ENCODE measurements around the gene ZDHHC20. TPM values are rescaled to one million over a fixed set of nuclear protein-coding genes. Genes with fewer than 3 reads are reported as not detected.

The ZDHHC20 gene, protein sequence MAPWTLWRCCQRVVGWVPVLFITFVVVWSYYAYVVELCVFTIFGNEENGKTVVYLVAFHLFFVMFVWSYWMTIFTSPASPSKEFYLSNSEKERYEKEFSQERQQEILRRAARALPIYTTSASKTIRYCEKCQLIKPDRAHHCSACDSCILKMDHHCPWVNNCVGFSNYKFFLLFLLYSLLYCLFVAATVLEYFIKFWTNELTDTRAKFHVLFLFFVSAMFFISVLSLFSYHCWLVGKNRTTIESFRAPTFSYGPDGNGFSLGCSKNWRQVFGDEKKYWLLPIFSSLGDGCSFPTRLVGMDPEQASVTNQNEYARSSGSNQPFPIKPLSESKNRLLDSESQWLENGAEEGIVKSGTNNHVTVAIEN
- total RNA-seq = 86.4 and 87.3 TPM in 2 replicates

DNA sequence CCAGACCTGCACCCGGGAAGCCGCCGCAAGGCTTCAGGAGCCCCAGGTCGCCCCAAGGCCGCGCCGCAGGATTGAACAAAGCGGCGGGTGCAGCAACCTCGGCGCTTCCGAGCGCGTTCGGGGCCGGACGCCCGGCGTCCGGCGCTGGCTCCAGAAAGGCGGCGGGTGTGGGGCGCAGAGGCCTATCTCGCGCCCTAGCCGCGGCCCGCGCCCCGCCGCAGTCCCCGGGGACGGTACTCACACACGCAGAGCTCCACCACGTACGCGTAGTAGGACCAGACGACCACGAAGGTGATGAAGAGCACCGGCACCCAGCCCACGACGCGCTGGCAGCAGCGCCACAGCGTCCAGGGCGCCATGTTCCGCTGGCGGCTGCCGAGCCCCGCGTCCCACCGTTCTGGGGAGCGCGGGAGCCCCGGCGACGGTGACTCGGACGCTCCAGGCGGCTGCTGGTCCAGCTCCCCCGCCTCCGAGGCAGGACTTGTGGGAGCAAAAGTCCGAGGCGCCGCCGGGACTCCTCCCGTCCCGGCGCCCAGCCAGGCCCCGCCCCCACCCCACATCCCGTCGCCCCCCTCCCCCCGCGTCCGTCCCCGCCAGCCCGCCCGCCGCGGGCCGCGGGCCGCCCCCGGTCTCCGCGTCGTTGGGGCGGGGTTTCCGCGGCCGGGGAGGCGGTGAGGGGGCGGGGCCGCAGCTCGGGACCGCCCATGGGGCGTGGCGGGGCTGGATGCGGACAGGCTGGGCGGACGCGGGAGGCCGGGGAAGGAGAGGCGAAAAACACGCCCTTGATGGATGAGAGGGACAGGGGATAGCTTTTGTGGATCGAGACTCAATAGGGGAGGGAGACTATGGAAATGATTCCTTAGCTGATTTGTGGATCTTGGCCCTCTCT lies at the start of gene ZDHHC20:
ZDHHC20 (minus strand) TSS at position 491 of the 889 bp plus-strand sequence; CDS start at position 359, 132 bp downstream.
- intact Hi-C loops (cut with micrococcal nuclease) = loop anchor here (1.0 to 5.0 kb wide), 12 partner anchors 18 to 1594 kb away; partner anchors contain the start of genes EEF1AKMT1, IL17D, MRPL57 and SKA3

DNA sequence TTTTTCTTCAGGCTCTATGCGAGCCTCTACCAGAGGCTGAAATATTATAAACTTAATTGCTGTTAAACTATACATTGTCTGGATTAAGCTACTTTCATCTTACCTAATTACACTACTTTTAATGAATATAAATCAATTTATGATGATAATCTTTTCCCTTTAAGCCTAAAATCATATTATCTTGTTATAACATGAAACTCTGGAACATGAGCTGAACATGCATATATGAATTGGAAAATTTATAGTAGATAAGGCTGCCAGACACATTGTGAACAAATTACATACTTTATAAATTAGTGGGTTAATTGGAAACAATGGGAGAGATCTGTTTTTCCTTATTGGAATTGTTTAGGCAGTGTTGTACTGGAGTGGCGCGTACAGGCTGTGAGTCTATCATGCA lies 45.3 kb upstream of the ZDHHC20 start:
- intact Hi-C loops (cut with micrococcal nuclease) = no loop called here

GRCh38 chr13:21501686-21502085 lies 42.6 kb upstream of the ZDHHC20 start:
- intact Hi-C loops (cut with micrococcal nuclease) = no loop called here

DNA sequence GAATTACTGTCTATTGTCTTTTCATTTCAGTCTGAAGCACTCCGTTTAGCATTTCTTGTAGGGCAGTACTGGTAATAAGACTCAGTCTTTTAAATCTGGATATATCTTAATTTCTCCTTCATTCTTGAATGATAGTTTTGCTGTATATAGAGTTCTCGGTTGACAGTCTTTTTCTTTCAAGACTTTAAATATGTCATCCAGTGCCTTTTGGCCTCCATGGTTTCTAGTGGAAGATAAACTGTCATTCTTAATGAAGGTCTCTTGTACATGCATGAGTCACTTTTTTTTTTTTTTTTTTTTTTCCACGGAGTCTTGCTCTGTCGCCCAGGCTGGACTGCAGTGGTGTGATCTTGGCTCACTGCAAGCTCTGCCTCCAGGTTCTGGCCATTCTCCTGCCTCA lies 27.2 kb upstream of the ZDHHC20 start:
- intact Hi-C loops (cut with micrococcal nuclease) = no loop called here

DNA sequence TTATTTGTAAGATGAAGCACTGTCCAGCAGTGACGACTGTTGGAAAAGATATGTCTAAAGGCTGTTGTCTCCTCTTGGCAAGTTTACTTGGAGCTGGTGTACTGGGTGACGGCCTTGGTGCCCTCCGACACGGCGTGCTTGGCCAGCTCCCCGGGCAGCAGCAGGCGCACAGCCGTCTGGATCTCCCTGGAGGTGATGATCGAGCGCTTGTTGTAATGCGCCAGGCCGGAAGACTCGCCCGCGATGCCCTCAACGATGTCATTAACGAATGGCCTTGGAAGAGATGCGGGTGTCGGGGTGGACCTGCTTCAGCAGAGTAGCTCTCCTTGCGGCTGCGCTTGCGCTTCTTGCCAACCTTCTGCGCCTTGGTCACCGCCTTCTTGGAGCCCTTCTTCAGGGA lies 24.6 kb upstream of the ZDHHC20 start:
- intact Hi-C loops (cut with micrococcal nuclease) = no loop called here

- intact Hi-C loops (cut with micrococcal nuclease) = no loop called here
These were observed 22.3 kb upstream of the ZDHHC20 start for GRCh38 chr13:21481359-21481758.

GRCh38 chr13:21478881-21479808 lies 20.0 kb upstream of the ZDHHC20 start:
- intact Hi-C loops (cut with micrococcal nuclease) = loop anchor here (1.0 to 5.0 kb wide), 9 partner anchors 82 to 1297 kb away; partner anchors contain the start of genes IL17D, MRPL57 and SKA3

DNA sequence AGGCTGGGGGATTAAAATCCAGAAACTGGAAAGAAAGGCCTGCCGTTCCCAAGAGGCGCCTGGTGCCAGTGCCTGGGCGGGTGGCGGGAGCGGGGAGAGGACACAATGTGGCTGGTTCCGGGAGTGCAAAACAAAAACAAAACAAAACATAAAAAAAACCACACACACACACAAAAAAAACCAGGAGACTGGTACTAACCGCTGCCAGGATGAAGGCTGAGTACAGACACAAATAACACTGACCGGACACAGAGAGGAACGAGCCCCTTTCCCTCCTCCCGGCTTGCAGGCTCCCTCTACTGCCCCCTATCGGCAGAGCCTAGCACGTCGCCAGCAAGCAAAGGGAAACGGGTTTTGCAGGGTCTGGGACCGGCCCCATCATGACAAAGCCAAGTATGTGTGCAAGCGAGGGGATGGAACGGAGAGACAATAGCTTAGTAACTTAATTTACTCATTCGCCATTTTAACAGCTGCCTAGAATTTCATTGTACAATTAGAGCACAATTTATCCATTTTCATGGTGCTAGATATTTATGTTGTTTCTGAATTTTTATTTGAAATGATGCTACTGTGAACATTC lies 17.9 kb upstream of the ZDHHC20 start:
- intact Hi-C loops (cut with micrococcal nuclease) = loop anchor here (1.0 to 5.0 kb wide), 8 partner anchors 18 to 1295 kb away; partner anchors contain the start of genes IL17D, LATS2 and ZDHHC20

DNA sequence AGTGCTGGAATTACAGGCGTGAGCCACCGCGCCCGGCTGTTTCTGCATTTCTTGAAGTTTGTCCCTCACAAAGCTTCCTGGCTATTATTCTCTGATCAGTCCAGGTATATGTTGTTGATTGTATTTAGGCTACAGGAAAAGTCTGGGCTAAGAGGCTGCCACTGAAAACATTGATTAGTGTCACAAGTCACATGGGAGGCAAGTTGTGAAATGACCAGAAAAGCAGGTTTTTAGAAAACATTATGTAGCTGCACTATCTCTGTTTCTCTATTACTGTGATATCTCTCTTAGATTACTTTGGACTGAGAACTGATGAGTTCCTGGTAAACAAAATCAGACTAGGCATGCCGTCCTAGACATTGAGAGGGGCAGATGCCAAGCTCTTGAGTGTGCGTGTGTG lies 16.0 kb upstream of the ZDHHC20 start:
- intact Hi-C loops (cut with micrococcal nuclease) = loop anchor here (5.0 kb wide), 4 partner anchors 78 to 1293 kb away; partner anchors contain the start of gene IL17D

- intact Hi-C loops (cut with micrococcal nuclease) = no loop called here
These were observed 11.7 kb upstream of the ZDHHC20 start for GRCh38 chr13:21470785-21471184.

DNA sequence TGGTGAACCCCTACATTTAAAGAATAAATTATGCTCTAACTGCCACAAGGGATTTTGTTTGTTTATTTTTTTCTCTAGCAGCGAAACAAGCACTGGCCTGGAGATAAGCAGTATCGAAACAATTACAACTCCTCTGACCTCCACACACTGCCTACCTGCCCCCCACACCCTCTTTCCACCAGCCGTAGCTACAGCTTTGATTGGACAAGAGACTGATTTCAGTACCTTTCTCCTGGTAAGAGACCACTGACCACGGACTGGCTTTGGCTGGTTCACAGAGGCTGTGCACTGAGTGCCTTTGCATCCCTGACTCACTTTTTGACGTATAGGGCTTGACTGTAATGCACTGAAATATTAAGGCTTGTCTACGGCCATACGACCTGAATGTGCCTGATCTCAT lies 7.4 kb upstream of the ZDHHC20 start:
- intact Hi-C loops (cut with micrococcal nuclease) = no loop called here

- intact Hi-C loops (cut with micrococcal nuclease) = no loop called here
These were observed 6.6 kb upstream of the ZDHHC20 start for GRCh38 chr13:21465710-21466160.

GRCh38 chr13:21463424-21463823 lies 4.3 kb upstream of the ZDHHC20 start:
- intact Hi-C loops (cut with micrococcal nuclease) = no loop called here

- intact Hi-C loops (cut with micrococcal nuclease) = no loop called here
These were observed 2.0 kb upstream of the ZDHHC20 start for GRCh38 chr13:21461131-21461530.

DNA sequence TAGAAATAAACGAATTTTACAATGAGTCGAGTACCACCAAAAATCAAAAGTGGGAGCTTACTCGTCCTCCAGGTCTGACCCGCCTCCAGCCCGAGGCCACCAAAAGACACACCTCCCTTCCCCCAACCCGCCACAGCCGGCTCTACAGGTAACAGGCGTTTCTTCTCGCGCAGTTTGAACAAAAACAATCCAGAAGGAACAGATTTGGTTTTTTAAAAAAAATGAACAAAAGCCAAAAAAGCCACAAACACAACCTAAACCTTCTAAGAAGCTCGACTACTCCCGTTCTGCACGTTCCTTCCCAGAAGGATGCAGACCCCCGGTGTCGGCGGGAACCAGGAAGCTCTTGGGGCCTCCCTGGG lies 671 bp downstream of the ZDHHC20 start:
- intact Hi-C loops (cut with micrococcal nuclease) = loop anchor here (1.0 to 5.0 kb wide), 8 partner anchors 22 to 1594 kb away; partner anchors contain the start of genes EEF1AKMT1, IL17D and XPO4

DNA sequence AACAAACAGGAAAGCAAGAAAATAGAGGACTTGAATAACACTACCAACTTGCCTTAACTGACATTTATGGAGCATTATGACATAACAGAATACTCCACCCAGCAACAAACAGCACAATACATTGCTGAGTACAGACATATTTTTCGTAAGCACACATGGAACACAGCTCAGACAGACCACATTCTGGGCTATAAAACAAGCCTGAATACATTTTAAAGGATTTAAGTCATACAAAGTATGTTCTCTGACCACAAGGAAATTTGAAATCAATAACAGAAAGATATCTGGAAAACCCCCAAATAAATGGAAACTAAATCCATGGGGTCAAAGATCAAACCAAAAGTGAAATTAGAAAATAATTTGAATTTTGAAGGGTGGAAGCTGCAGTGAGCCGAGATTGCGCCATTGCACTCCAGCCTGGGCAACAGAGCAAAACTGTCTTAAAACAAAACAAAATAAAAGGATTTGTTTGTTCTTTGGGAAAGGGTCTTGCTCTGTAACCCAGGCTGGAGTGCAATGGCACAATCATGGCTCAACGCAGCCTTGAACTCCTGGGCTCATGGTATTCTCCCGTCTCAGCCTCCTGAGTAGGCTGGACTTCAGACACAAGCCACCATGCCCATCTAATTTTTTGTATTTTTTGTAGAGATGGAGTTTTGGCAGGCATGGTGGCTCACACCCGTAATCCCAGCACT lies 5.6 kb downstream of the ZDHHC20 start:
- intact Hi-C loops (cut with micrococcal nuclease) = no loop called here

DNA sequence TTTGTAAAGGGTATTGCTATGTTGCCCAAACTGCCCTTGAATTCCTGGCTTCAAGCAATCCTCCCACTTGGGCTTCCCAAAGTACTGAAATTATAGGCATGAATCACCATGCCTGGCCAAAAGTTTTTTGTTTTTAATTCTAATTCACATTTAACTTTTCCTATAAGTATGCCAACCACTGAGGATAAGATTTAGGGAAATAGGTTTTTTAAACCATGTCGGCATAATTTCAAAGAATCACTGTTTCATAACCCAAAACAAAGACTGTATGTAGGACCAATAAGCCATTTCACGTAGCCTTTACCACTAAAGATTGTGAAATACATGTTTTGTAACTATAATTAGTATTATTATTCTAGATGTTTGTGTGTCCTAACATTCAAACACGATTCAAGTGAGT lies 8.2 kb downstream of the ZDHHC20 start:
- intact Hi-C loops (cut with micrococcal nuclease) = no loop called here

- intact Hi-C loops (cut with micrococcal nuclease) = no loop called here
These were observed 12.4 kb downstream of the ZDHHC20 start for GRCh38 chr13:21446656-21447055.

DNA sequence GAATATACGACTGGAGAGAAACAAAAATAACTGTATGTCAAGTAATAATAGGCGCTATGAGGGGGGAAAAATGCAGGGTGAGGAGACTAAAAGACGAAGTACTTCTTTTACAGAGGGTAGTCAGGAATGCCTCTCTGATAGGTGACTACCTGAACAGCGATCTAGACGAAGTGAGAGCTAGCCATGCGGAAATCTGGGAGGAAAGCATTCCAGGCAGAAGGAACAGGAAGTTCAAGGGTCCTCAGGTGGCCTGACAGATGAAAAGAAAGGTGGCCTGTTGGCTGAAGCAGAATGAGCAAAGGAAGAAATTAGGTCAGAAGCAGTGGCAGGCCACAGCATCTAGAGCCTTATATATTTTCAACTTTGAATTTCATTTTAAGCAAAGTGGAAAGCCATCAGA lies 13.3 kb downstream of the ZDHHC20 start:
- intact Hi-C loops (cut with micrococcal nuclease) = no loop called here

DNA sequence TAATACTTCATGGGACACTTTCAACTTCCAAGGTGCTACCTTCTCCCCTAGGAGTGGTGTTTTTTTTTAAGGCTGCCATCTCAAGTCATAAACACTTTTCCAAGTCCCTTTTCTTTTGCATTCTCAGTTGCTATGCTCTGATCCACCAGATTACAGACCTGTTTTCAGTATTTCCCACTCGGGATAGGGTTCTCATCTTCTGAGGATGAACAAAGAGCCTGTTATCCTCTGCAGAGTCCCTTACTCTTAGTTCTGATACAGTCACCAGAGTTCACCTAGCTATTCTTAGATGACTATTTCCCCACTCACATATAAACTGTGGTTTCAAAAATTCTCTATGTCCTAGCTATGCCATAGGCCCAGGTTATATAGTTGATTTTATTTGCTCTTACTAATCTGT lies 15.9 kb downstream of the ZDHHC20 start:
- intact Hi-C loops (cut with micrococcal nuclease) = no loop called here
